GM12801 (cell line): ENCODE results near the gene PLXNA2.

Experiments
- TF ChIP-seq, protein P1 (sequence below): IDR thresholded peaks from one replicate; pipeline ENCODE4 v1.5.1; 2011; ENCODE audit warnings: control low read depth; ENCODE audit not compliant: insufficient read length; ENCODE audit errors: extremely low read depth

The PLXNA2 gene

GRCh38 chr1:208179961-208180409, 64.2 kb downstream of the PLXNA2 start:
- TF ChIP-seq, protein P1, sequence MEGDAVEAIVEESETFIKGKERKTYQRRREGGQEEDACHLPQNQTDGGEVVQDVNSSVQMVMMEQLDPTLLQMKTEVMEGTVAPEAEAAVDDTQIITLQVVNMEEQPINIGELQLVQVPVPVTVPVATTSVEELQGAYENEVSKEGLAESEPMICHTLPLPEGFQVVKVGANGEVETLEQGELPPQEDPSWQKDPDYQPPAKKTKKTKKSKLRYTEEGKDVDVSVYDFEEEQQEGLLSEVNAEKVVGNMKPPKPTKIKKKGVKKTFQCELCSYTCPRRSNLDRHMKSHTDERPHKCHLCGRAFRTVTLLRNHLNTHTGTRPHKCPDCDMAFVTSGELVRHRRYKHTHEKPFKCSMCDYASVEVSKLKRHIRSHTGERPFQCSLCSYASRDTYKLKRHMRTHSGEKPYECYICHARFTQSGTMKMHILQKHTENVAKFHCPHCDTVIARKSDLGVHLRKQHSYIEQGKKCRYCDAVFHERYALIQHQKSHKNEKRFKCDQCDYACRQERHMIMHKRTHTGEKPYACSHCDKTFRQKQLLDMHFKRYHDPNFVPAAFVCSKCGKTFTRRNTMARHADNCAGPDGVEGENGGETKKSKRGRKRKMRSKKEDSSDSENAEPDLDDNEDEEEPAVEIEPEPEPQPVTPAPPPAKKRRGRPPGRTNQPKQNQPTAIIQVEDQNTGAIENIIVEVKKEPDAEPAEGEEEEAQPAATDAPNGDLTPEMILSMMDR: no peak

DNA sequence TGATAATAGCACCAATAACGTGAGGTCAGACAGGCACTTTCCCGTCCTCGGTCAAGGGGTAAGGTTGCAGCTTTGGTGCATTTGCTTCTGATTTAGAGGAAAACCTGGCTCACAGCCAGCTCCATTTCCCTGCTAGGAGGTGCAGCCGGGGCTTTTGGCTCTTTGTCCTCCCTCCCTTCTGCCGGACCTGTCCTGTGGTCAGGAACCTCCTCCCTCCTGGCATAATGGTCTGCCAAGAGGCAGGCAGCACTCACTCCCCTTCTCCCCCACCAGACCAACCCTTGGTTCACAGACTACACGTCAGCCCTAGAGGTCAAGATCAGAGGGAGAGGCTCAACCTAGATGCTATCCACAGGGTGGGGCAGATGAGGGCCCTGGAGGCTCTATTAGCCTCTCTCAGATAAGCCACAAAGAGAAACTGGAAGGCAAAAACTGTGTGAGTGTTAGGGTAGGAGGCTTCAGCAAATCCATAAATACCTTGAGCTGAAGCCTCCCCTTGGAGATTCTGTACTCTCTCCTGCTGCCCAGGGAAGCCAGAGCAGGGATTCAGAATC, 64.8 kb downstream of the PLXNA2 start:
- TF ChIP-seq, protein P1: no peak

DNA sequence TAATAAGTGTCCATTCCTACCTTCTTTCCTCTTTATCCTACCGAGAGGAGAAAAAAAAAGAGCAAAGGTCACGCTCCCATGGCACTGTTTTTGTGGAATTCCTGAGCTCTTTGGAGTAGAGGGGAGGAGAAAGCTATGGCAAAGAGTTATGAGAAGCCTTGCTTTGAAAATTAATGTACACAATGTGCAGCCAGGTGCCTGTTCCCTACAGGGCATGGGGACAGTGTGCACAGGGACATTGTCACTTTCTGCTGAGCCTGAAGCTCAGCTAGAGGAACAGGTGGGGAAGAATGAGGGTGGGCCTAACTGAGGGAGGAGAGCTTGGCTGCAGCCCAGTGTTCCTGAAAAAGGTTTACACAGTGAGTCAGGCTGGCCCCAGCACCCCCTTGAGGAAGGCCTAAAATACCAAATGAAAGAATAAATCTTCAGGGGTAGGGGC, 66.1 kb downstream of the PLXNA2 start:
- TF ChIP-seq, protein P1: no peak

DNA sequence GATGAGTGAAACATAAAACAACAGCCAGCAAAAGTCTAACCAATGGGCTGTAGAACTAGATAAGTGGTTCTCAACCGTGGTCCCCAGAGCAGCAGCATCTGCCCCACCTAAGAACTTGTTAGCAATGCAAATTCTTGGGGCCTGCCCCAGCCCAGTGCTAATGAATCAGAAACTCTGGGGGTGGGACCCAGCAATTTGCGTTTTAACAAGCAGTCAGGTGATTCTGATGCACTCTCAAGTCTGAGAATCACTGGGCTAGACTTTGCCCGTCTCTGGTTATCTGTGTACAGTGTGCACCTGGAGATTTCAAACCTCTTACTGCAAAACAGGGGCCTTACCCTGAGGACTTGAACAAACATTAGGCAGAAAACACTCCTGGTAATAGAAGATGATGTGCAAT, 66.5 kb downstream of the PLXNA2 start:
- TF ChIP-seq, protein P1: no peak

DNA sequence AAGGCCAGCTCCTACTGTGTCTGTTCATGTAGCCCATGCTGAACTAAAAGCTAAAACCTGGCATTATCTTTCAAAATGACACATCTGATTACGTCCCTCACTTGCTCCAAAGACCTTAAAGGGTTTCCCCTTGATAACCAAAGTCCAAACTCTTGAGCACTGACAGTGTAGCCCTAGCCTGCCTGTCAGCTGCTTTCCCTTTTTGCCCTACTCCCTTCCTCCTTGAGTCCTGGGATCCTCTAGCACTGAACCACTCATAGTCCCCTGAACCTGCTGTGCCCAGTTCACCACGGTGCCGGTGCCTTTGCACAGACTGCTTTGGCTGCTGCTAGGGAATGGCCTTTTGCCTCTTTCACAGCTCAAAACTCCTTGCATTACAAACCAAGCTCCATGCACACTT, 67.5 kb downstream of the PLXNA2 start:
- TF ChIP-seq, protein P1: no peak

- TF ChIP-seq, protein P1: no peak
These were observed 68.7 kb downstream of the PLXNA2 start for GRCh38 chr1:208175508-208175895.

DNA sequence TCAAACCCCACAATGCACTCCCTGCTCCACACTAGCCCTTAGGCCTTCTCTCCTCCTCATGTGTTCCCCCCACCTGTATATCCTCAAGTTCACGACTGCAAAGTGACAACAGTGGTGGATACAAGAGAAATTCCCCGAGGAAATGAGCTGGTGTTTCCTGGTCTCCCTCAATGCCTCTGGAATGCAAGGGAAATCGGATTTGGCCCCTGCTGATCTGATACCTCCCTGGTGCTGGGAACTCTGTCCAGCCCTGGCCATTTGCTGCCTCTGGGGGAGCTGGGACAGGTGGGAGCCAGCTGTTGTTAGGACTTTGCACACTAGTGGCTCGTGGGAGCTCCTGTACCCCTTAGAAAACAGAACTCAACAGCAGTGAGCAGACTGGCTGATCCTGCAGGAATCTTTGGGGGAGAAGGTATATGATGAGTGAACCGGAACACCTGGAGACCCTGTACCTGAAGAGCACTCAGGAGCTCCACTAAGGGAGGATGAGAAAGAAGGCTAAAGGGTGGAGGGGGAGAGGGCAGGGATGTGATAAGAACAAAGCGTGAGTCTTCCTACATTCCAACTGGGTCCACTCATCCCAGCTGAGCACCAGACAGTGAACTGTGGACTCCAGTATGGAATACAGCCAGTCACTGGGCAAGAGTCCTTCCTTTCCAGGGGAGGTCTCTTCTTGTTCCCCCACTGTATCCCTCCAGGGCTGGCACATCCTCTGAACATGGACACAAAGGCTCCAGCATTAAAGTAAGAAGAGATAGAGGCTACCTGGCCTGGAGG, 69.3 kb downstream of the PLXNA2 start:
- TF ChIP-seq, protein P1: no peak
